WTC11 (cell line): ENCODE data around the gene OR6C4. TPM values are rescaled to one million over a fixed set of nuclear protein-coding genes. Genes with fewer than 3 reads are reported as not detected.
"Not testable (repeated sequence)": the region's sequence is repeated elsewhere in the genome, so short reads cannot be mapped to it uniquely, and the experiment has no call there.

ENCODE experiments used
- ATAC-seq: fragments of 200-7000 bp; cut with Tn5 transposase; 2 replicates; pipeline ENCODE4 v1.10.0; 2021; ENCODE audit warnings: mild to moderate bottlenecking, moderate library complexity
- CTCF ChIA-PET: fragments of 300-600 bp; sonication (Branson Sonifier 250); formaldehyde crosslinking; loops from one replicate; lab custom pipeline; 2021; ENCODE audit warnings: antibody characterized with exemption; lab: Charles Lee
- POLR2A ChIA-PET: fragments of 350-600 bp; sonication (Branson Sonifier 250); formaldehyde crosslinking; loops from one replicate; lab custom pipeline; 2021; ENCODE audit warnings: antibody characterized with exemption; lab: Charles Lee
- DNase-seq: peaks from one replicate; pipeline ENCODE4 v3.0.0; 2021; ENCODE audit warnings: low spot score
- H3K27ac Mint-ChIP-seq: 2 replicates; pipeline ENCODE4 v1.8.0; 2021; ENCODE audit warnings: mixed read lengths
- H3K27me3 Mint-ChIP-seq: 2 replicates; pipeline ENCODE4 v1.8.0; 2021; ENCODE audit warnings: low read depth, mild to moderate bottlenecking, moderate library complexity, mixed read lengths
- H3K36me3 Mint-ChIP-seq: 2 replicates; pipeline ENCODE4 v1.8.0; 2021; ENCODE audit warnings: mixed read lengths
- H3K4me1 Mint-ChIP-seq: 2 replicates; pipeline ENCODE4 v1.8.0; 2022; ENCODE audit warnings: mixed read lengths
- H3K4me3 Mint-ChIP-seq: 2 replicates; pipeline ENCODE4 v1.8.0; 2021; ENCODE audit warnings: mild to moderate bottlenecking, moderate library complexity, mixed read lengths
- H3K9me3 Mint-ChIP-seq: 2 replicates; pipeline ENCODE4 v1.8.0; 2021; ENCODE audit warnings: mixed read lengths
- GABPB1 ChIP-seq: sonication (generic); formaldehyde crosslinking; IDR thresholded peaks from 2 replicates; pipeline ENCODE4 v1.8.1; 2023; ENCODE audit warnings: mild to moderate bottlenecking, missing genetic modification reagents
- GRHL2 ChIP-seq: fragments of 250-450 bp; sonication (Bioruptor Pico); IDR thresholded peaks from 2 replicates; pipeline ENCODE4 v1.8.0; 2022; ENCODE audit warnings: mild to moderate bottlenecking, moderate library complexity; ENCODE audit not compliant: insufficient replicate concordance, severe bottlenecking
- HMGA2 ChIP-seq: fragments of 250-450 bp; sonication (Bioruptor Pico); IDR thresholded peaks from 2 replicates; pipeline ENCODE4 v1.4.0; 2021; ENCODE audit warnings: mild to moderate bottlenecking, moderate library complexity
- NFYB ChIP-seq: sonication (generic); formaldehyde crosslinking; conservative IDR thresholded peaks from 2 replicates; pipeline ENCODE4 v1.8.0; 2022; ENCODE audit warnings: low read depth, missing genetic modification reagents
- RELA ChIP-seq: sonication (generic); formaldehyde crosslinking; IDR thresholded peaks from 2 replicates; pipeline ENCODE4 v1.8.1; 2022; ENCODE audit warnings: missing genetic modification reagents, mild to moderate bottlenecking, borderline replicate concordance
- RORB ChIP-seq: fragments of 250-450 bp; sonication (Bioruptor Pico); IDR thresholded peaks from 2 replicates; pipeline ENCODE4 v1.9.0; 2021; ENCODE audit warnings: mild to moderate bottlenecking
- USF2 ChIP-seq: sonication (generic); formaldehyde crosslinking; IDR thresholded peaks from 2 replicates; pipeline ENCODE4 v1.8.1; 2023; ENCODE audit warnings: mild to moderate bottlenecking, missing genetic modification reagents, moderate library complexity
- ZMAT4 ChIP-seq: fragments of 250-450 bp; sonication (Bioruptor Pico); IDR thresholded peaks from 2 replicates; pipeline ENCODE4 v1.9.0; 2021; ENCODE audit warnings: mild to moderate bottlenecking
- ZNF138 ChIP-seq: sonication (generic); formaldehyde crosslinking; conservative IDR thresholded peaks from 2 replicates; pipeline ENCODE4 v1.8.1; 2022; ENCODE audit warnings: mild to moderate bottlenecking, moderate library complexity, missing genetic modification reagents
- ZNF396 ChIP-seq: fragments of 250-450 bp; sonication (Bioruptor Pico); IDR thresholded peaks from 2 replicates; pipeline ENCODE4 v1.8.0; 2021; ENCODE audit warnings: mild to moderate bottlenecking, moderate library complexity, borderline replicate concordance
- ZNF416 ChIP-seq: fragments of 250-450 bp; sonication (Bioruptor Pico); IDR thresholded peaks from 2 replicates; pipeline ENCODE4 v1.9.0; 2021; ENCODE audit warnings: mild to moderate bottlenecking, inconsistent platforms
- total RNA-seq: library from RNA; stranded (reverse); gene quantifications from 3 replicates; pipeline ENCODE4 v1.2.3, GENCODE V29; 2021
- TF ChIP-seq, protein P1 (sequence below): sonication (generic); formaldehyde crosslinking; IDR thresholded peaks from 2 replicates; pipeline ENCODE4 v1.8.0; 2022; ENCODE audit warnings: mild to moderate bottlenecking, missing genetic modification reagents
- TF ChIP-seq, protein P2 (sequence below): fragments of 200-600 bp; IDR thresholded peaks from 2 replicates; pipeline ENCODE4 v1.8.0; 2022; ENCODE audit warnings: antibody characterized with exemption
- TF ChIP-seq, protein P3 (sequence below): sonication (generic); formaldehyde crosslinking; IDR thresholded peaks from 2 replicates; pipeline ENCODE4 v1.8.1; 2022; ENCODE audit warnings: mild to moderate bottlenecking, moderate library complexity, missing genetic modification reagents

The OR6C4 gene
- total RNA-seq, 1 experiment from 2014 or later = not detected

DNA sequence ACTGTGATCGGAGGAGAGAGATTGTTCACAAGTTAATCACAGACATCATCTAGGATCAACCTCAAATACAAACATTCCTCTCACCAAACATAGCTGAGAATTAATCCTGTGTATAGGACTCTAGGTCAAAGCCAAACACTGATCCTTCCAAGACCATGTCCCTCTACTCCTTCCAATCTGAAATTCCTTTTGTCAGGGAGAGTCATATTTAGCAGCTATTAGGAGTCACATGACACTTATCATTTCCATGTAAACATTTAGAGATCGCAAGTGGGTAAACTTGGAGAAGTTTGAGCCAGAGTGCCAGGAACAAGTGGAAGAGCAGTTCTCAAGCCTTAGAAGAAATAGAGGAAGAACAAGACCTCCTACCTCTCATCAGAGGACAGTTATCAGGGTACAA, 36.4 kb downstream of the OR6C4 start:
- CTCF ChIA-PET = no interaction called here
- ATAC-seq = no peak
- TF ChIP-seq RORB (CRISPR knock-in tag) = no peak
- TF ChIP-seq, protein P1, sequence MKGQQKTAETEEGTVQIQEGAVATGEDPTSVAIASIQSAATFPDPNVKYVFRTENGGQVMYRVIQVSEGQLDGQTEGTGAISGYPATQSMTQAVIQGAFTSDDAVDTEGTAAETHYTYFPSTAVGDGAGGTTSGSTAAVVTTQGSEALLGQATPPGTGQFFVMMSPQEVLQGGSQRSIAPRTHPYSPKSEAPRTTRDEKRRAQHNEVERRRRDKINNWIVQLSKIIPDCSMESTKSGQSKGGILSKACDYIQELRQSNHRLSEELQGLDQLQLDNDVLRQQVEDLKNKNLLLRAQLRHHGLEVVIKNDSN = no peak
- TF ChIP-seq, protein P2, sequence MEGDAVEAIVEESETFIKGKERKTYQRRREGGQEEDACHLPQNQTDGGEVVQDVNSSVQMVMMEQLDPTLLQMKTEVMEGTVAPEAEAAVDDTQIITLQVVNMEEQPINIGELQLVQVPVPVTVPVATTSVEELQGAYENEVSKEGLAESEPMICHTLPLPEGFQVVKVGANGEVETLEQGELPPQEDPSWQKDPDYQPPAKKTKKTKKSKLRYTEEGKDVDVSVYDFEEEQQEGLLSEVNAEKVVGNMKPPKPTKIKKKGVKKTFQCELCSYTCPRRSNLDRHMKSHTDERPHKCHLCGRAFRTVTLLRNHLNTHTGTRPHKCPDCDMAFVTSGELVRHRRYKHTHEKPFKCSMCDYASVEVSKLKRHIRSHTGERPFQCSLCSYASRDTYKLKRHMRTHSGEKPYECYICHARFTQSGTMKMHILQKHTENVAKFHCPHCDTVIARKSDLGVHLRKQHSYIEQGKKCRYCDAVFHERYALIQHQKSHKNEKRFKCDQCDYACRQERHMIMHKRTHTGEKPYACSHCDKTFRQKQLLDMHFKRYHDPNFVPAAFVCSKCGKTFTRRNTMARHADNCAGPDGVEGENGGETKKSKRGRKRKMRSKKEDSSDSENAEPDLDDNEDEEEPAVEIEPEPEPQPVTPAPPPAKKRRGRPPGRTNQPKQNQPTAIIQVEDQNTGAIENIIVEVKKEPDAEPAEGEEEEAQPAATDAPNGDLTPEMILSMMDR = no peak
- TF ChIP-seq NFYB = no peak
- TF ChIP-seq HMGA2 (CRISPR knock-in tag) = no peak
- TF ChIP-seq ZNF138 (CRISPR knock-in tag) = no peak
- TF ChIP-seq GRHL2 (CRISPR knock-in tag) = no peak
- TF ChIP-seq ZMAT4 (CRISPR knock-in tag) = no peak
- TF ChIP-seq USF2 = no peak
- no peak for TF ChIP-seq ZNF396 (CRISPR knock-in tag)
- no peak for TF ChIP-seq ZNF416 (CRISPR knock-in tag)
- TF ChIP-seq GABPB1 = no peak
- TF ChIP-seq RELA (CRISPR knock-in tag) = no peak
- TF ChIP-seq, protein P3, sequence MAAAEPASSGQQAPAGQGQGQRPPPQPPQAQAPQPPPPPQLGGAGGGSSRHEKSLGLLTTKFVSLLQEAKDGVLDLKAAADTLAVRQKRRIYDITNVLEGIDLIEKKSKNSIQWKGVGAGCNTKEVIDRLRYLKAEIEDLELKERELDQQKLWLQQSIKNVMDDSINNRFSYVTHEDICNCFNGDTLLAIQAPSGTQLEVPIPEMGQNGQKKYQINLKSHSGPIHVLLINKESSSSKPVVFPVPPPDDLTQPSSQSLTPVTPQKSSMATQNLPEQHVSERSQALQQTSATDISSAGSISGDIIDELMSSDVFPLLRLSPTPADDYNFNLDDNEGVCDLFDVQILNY (CRISPR knock-in tag) = no peak
- TF ChIP-seq, all 79 proteins: peak for 0
- DNase-seq = no peak
- Mint-ChIP-seq H3K4me3 (no peak overlapping the region), H3K36me3 (peaks cover 6% of the 10 kb centered on the region), H3K27ac (no peak overlapping the region), H3K27me3 (peaks cover 15% of the 10 kb centered on the region), H3K4me1 (peaks cover 11% of the 10 kb centered on the region), H3K9me3 (peaks cover 37% of the 10 kb centered on the region)
- POLR2A ChIA-PET = no interaction called here

- CTCF ChIA-PET = interaction anchor here (1.1 to 1.2 kb wide), 2 partner anchors 19 to 66 kb away, joined by 3 read pairs; no protein-coding TSS in a partner anchor
- H3K4me3 Mint-ChIP-seq, ATAC-seq, H3K27ac Mint-ChIP-seq, POLR2A ChIA-PET, H3K27me3 Mint-ChIP-seq: not testable (repeated sequence)
- H3K9me3 Mint-ChIP-seq = peaks cover 38% of the 10 kb centered on the region
- DNase-seq = peak; percentile 48
- peaks cover 13% of the 10 kb centered on the region for H3K36me3 Mint-ChIP-seq
- H3K4me1 Mint-ChIP-seq = peaks cover 11% of the 10 kb centered on the region
These were observed 40.8 kb downstream of the OR6C4 start for GRCh38 chr12:55590152-55590551.

Other genes with a start within 250 kb of the OR6C4 start
- not detected in 3 replicates for gene OR6C1, start 235.3 kb upstream of the OR6C4 start, total RNA-seq
- not detected in 3 replicates for gene OR6C3, start 218.9 kb upstream of the OR6C4 start, total RNA-seq
- not detected in 3 replicates for gene OR6C75, start 186.6 kb upstream of the OR6C4 start, total RNA-seq
- not detected in 3 replicates for gene OR6C65, start 149.1 kb upstream of the OR6C4 start, total RNA-seq
- gene OR6C76, start 123.3 kb upstream of the OR6C4 start, total RNA-seq = not detected in 3 replicates
- gene OR6C2, start 105.5 kb upstream of the OR6C4 start, total RNA-seq = not detected in 3 replicates
- gene OR6C70, start 79.5 kb upstream of the OR6C4 start, total RNA-seq = not detected in 3 replicates
- not detected in 3 replicates for gene OR6C68, start 57.2 kb upstream of the OR6C4 start, total RNA-seq
- not detected in 3 replicates for gene OR2AP1, start 22.9 kb downstream of the OR6C4 start, total RNA-seq
- not detected in 3 replicates for gene OR10P1, start 87.3 kb downstream of the OR6C4 start, total RNA-seq
- gene ITGA7, start 158.3 kb downstream of the OR6C4 start, total RNA-seq = 77.8 to 96.2 TPM (median 80.4 TPM) in 3 replicates
- gene BLOC1S1, start 166.4 kb downstream of the OR6C4 start, total RNA-seq = 81.9 to 97.1 TPM (median 95.1 TPM) in 3 replicates
- 3.0 to 5.8 TPM (median 3.5 TPM) in 3 replicates for gene RDH5, start 170.8 kb downstream of the OR6C4 start, total RNA-seq
- gene CD63, start 179.4 kb downstream of the OR6C4 start, total RNA-seq = 409 to 419 TPM (median 414 TPM) in 3 replicates
- gene GDF11, start 193.5 kb downstream of the OR6C4 start, total RNA-seq = 16.9 to 20.7 TPM (median 19.6 TPM) in 3 replicates